Mammary epithelial cell (primary cell): Measurements from ENCODE around the gene REXO4.

ENCODE experiments used
- EZH2 ChIP-seq: IDR thresholded peaks from 2 replicates; pipeline ENCODE4 v1.6.1; 2012; ENCODE audit warnings: low read length, inconsistent platforms, borderline replicate concordance
- TF ChIP-seq, protein P1 (sequence below), 2 donors: IDR thresholded peaks in 1 of 2; conservative IDR thresholded peaks in 1 of 2; 2 replicates each; pipeline ENCODE4 v1.5.1; 2011 to 2012; ENCODE audit warnings: inconsistent platforms in 2 of 2, low read length in 2 of 2, mild to moderate bottlenecking in 2 of 2, control low read depth in 1 of 2, low read depth in 1 of 2; ENCODE audit not compliant: insufficient read depth in 1 of 2; ENCODE audit errors: extremely low read depth in 1 of 2

DNA sequence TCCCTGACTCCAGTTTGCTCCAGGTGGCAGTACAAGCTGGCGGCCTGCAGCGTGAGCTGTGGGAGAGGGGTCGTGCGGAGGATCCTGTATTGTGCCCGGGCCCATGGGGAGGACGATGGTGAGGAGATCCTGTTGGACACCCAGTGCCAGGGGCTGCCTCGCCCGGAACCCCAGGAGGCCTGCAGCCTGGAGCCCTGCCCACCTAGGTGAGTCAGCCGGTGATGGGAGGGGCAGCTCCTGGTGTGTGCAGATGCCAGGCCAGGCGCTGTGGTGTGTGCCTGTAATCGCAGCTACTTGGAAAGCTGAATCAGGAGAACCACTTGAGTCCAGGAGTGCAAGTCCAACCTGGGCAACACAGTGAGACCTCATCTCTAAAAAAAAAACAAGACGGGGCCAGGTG, 31.9 kb upstream of the REXO4 start:
- TF ChIP-seq, protein P1, sequence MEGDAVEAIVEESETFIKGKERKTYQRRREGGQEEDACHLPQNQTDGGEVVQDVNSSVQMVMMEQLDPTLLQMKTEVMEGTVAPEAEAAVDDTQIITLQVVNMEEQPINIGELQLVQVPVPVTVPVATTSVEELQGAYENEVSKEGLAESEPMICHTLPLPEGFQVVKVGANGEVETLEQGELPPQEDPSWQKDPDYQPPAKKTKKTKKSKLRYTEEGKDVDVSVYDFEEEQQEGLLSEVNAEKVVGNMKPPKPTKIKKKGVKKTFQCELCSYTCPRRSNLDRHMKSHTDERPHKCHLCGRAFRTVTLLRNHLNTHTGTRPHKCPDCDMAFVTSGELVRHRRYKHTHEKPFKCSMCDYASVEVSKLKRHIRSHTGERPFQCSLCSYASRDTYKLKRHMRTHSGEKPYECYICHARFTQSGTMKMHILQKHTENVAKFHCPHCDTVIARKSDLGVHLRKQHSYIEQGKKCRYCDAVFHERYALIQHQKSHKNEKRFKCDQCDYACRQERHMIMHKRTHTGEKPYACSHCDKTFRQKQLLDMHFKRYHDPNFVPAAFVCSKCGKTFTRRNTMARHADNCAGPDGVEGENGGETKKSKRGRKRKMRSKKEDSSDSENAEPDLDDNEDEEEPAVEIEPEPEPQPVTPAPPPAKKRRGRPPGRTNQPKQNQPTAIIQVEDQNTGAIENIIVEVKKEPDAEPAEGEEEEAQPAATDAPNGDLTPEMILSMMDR (conservative IDR thresholded peaks at IDR 0.05 in 1 of 2, IDR thresholded peaks at IDR 0.05 in 1 of 2; ENCODE audit: extremely low read depth in 1 of 2, insufficient read depth in 1 of 2, low read depth in 1 of 2, low read length in 2 of 2): no peak
- no peak for TF ChIP-seq EZH2
